Stimulated activated CD4-positive, alpha-beta T cell treated with anti-CD3 and anti-CD28 coated beads, Interleukin-4, amount 100 ng/mL, for 4 hours (primary cell): ENCODE measurements around the gene SCFD2.

Source experiments
- DNase-seq, 2 experiments: peaks; one replicate each; pipeline ENCODE4 v3.0.0-alpha.2; 2020

The SCFD2 gene

DNA sequence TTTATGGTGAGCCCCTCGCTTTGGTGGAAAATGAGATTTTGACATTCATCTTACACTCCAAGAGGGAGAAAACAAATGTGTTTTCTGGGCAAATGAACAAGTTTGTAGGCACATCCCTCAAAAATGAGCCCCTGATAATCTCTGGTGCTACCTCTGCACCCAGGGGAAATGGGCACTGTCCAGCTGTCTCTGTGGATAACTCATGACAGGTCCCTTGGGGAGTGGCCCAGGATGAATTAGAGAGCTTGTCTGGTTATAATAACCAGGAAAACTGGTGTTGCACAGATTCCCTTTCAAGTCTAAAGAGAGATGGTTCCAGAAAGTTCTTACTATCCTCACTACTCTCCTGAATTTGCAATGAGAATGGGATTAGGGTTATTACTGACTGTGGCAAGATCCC, 496.2 kb downstream of the SCFD2 start:
- DNase-seq, result no peak

DNA sequence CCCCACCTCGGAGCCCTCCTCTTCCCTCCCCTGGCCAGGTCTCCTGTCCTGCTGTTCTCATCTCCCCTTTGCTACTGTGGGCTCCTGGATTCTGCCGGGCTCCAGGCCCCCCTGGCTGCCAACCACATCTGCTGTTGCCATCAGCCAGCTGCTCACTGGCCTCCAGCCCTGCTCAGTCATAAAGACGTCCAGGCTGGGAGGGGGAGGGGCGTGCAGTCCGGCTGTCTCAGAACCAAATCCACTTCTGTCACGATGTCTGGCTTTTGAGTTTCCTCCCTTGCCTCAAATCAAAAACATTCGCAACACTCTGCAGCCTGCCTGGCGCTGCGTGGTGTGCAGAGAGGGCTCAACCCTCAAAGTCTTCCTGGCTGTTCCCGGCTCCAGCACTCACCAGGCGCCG, 496.7 kb downstream of the SCFD2 start:
- no peak for DNase-seq

DNA sequence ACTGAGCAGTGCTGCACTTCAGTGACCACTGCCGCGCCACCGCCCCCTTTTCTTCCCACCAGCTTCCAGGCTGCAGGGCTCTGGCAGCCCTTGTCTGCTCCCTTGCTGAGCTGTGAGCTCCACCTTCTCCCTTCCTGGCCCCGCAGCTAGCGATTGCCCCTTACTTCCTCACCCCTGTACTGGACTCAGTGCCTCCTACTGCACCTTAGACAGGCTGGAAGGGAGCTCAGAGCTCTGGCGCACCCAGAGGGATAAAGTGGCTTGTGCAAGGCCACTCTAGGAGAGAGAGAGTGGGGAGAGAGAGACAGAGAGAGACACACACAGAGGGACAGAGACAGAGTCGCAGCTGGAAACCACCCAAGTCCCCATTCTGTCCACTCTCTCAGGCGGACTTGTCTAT, 497.7 kb downstream of the SCFD2 start:
- no peak for DNase-seq

DNA sequence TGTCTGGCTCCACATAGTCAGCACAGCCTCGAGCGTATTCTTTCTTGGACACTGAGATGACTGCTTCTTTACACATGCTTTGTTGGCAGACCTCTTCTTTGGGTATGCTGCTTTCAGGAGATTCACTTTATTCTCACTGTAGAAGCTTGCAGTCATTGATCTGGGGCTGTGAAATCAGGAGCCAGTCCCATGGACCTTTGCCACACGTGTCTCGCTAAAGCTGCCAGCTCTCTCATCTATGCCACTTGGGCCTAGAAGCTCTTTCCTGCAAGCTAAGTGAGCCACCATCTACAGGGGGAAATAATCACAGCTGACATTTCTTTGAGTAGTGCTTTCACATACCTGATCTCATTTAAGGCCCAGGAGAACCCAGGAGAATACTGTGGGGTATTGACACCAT, 498.7 kb downstream of the SCFD2 start:
- no peak for DNase-seq

DNA sequence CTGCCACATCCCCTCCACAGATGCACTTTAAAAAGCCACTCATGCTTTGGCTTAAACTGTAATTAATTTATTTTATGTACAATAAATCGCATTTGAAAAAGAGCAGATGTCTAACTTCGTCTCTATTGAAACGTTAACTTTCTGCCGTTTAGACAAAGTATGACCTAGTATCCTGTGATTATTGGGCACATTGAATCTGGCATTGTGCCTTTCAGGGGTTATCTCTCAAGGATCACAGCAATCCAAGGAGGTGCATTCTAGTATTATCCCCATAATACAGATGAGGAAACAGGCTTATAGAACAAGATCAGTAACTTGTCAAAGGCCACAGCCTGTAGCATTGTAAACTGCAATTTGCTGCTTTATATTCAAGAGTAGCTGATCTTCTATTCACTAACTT, 499.1 kb downstream of the SCFD2 start:
- no peak for DNase-seq

DNA sequence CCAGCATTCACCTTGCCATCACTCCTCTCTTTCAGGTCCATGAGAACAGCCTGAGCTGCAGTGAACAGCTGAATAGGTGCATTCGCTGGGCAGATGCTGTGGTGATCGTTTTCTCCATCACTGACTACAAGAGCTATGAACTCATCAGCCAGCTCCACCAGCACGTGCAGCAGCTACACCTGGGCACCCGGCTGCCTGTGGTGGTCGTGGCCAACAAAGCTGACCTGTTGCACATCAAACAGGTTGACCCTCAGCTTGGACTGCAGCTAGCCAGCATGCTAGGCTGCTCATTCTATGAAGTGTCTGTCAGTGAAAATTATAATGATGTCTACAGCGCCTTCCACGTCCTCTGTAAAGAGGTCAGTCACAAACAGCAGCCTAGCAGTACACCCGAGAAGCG, 500.6 kb downstream of the SCFD2 start:
- no peak for DNase-seq

DNA sequence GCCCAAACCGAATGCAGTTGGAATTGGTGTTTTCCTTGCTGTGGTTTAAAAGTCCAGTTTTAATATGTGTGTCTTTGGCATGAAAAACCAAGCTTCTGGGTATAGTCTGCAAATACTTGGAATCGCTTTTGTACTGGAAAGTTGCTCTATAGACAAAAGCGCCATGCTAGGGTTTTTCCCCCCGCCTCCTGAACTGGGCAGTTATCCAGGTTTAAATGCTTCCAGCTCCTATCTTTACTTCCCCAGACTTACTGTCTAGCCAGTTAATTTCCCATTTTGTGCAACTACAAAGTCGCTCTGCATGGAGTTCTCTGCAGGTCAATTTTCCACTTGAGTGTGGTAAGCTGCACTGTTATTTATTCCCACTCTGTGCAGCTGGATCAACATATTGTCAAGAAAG, 501.1 kb downstream of the SCFD2 start:
- DNase-seq, result no peak

DNA sequence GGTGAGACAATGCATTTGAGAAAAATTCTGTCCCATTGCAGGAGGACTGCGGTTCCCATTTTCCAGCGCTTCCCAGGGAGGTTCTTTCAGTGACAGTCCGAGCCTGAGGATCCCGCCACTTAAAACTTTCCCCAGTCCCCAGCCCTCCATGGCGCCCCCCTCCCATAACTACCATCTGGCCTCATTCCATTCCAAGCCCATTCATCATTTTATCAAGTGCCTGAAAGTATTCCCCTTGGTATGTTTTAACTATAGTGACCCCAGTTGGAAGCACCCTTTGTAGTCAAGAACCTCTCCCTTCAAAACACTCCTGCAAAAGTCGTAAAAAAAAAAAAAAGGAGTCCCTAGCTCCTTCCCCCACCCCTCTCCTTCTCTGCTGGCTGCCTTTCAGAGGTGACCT, 502.5 kb downstream of the SCFD2 start:
- DNase-seq, result no peak

DNA sequence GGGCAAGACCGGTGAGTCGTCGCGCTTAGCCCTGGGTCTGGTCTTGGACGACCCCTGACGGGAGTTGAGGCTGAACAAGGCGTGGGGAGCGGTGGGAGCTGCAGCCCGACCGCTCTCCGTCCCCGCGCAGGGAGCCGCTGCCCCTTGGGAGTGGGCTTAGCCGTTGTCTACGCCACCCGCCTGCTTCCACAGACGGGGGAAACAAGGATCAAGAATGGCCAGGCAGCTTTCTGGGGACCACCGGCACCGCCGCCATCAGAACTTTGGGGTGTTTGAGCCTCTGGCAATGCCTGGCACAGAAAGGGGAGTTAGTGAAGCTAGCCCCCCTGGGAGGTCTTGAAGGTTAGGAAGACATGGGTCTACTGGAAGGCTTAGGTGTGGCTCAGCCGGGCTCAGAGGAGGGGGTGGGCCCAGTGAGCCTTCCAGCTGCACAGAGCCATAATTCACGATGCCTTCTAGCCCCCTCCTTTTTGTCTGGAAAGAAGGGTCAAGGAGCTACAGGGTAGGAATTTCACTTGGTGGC, 503.2 kb downstream of the SCFD2 start:
- DNase-seq, result no peak

DNA sequence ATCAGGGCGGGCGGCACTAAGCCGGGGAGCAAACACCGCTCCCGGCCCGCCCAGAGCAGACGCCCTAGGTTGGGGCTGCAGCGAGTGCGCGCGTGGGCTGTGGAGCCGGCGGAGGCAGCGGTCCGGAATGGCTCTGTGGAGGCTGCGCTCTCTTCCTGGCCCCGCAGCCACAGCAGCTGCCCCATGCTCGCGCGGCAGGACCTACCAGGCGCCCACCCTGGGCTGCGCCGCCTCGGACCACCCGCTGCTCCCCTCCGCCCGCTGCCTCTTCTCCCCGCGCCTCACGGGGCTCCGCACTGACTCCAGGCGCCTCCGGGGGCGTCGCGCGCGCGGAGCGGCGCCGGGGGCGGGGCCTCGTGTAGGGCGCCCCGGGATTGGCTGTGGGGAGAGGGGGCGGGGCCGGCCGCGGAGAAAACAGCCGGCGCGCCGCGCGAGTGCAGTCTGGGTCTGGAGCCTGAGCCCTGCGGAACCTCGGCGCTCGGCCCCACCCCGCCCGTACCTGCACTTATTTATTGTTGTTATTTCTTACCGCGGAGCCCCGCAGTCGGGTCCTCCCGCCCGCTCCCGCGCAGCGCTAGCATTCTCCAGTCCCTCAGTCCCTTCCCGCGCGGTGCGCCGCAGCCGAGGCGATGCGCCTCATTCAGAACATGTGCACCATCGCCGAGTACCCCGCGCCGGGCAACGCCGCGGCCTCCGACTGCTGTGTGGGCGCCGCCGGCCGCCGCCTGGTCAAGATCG, 503.8 kb downstream of the SCFD2 start, which contains the start of gene RASL11B:
RASL11B (plus strand) TSS at position 439 of the 738 bp plus-strand sequence; CDS start at position 630, 191 bp downstream.
- DNase-seq, result peak; percentile 79 to 87

DNA sequence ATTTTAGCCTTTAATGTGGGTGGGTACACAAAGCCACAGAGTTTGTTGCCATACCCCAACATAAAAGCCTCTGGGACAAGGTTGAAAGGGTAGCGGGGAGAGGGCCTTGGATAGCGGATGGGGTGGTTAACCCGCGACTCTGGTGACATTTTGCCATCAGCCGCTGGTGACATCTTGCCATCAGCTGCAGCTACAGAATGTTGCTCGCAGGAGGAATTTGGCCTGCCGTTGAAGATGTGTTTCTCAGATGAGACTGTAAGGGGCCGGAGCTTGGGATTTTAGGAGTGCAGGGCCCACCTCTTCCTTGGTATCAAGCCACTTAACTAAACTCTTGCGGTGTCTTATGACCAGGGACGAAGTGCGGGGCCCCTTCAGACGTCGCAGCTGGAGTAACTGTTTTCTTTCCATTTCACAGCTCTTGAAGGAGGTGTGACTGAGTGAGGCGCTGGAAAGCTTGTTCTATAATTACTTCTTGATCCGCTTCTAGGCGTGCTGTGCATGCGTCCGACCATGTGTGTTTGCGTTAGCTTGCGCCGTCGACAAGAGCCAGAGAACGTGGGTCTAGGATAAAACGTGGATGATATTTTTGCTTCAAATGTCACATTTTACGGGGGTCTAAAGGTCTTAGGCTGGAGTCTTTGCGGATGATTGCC, 504.6 kb downstream of the SCFD2 start:
- DNase-seq, result no peak

DNA sequence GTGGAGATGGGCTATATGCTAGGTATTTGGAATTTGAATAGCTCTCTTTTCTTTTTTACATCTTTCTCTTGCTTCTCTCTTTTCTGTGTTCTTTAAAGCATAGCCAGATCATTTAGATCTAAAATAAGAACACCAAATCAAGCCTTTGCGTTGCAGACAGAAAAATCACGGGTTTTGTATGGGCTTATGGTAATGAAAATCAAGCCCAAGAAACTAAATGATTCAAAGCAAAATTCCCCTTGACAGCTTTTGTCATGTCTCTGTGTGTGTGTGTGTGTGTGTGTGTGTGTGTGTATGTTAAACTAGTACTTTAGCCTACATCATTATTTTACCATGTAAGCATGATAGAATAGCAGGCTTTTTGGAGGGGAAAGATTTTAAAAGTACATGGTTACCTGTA, 505.5 kb downstream of the SCFD2 start:
- DNase-seq, result no peak

DNA sequence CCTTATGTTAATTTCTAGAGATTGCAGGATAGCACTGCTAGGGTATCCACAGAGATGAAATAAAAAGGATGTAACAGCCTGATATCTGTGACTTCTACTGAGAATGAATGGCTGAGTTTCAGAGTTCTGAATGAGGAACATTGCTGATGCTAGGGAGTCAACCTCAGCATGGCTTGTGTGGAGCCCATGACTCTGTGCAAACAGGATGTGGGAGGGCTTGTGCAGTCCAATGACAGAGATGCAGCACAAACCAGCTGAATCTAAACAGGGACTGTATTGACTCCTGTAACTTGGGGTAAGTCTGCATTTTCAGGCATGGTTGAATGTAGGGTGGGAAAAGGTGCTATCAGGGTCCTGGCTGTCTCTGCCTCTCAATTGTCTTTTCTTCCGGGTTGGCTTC, 509.1 kb downstream of the SCFD2 start:
- DNase-seq, result no peak

DNA sequence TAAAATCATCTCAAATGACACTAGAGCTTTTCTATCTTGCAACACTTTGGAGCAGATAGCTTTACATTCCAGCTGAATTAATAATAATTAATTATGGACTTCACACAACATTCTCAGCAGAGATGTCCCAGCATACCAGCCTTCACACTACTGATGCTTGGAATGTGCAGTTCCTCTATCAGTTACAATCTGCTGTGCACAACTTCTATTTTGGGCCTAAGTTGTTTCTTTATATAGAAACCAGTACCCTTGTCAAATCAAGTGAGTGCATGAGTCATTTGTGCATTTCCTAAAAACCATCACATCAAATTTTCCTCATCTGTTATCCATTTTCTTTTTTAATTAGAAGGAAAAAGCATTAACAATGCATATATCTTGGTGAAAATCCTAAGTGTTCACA, 512.5 kb downstream of the SCFD2 start:
- DNase-seq, result no peak

DNA sequence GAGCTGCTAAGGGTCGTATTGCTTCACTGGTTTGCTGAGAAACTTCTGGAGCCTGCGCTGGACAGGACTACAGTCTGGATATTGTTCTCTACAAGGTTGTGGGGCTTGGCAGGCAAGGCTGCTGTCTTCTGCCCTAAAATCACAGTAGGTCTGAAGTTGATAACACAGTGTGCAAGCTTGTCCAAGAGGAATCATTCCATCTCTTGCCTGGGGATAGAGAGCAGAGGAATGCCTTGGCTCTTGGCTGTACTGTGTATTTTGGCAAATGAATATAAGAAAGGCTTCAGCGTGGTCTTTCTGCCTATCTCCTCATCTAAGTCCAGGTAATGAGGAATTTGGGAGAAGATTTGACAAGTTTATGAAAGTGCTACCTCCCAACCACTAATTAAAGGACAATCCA, 513.1 kb downstream of the SCFD2 start:
- DNase-seq, result no peak

DNA sequence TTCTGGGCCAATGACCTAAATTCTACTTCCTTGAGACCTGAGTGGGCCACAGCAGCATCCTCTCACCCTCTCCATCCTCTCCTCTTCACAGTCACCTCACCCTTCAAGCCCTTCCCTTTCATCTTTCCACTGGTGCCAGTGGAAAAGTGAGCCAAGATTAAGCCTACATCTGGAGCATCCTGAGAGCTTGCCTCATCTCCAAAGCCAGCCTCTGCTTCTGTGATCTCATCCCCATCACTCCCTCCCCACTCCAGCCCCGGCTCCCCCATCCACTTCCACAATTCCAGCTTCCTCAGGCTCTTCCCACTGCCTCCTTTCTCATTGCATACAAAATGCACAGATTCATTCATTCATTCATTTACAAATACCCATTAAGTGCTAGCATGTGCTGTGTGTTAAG, 513.8 kb downstream of the SCFD2 start:
- DNase-seq, result no peak

DNA sequence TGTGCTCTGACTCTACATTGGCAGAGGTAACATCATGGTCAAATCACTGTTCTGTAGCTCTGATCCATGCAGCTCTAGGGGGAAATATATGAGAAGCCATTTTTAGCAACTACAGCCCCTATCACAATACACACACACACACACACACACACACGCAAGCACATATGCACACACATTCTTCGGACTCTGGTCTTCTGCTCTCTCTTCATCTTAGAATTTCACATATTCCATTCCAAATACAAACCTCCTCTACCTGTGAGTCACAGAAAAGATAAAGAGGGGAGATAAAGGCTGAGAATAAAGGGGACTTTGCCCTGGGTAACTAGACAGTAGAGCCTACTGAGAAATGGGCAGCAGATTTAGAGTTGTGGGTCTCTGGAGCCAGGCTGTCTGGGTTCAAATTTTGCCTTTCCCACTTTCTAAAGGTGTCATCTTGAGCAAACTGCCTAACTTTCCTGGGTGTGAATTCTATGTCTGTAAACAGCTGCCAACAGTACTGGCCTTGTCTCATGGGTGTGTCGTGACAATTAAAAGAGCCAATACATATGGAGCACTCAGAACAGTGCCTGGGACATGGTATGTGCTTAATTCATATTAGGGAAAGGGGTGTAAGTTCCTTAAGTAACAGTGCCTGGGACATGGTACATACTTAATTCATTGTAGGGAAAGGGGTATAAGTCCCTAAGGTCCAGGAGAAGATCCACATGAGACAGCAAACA, 515.3 kb downstream of the SCFD2 start:
- no peak for DNase-seq

DNA sequence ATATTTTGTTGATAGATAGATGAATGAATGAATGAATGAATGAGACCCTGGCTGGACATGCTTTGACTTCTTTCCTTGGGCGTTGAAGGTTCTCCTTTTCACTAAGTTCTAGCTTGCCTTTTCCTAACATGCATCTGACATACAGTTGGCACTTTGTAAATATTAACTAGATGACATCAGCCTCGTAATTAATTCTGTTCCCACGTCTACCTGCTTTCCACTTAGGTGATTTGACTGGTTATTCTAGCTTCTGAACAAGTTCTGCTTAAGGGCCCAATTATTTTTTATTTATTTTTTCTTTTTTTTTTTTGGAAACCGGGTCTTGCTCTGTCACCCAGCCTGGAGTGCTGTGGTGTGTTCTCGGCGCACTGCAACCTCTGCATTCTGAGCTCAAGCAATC, 517.6 kb downstream of the SCFD2 start:
- DNase-seq, result no peak

DNA sequence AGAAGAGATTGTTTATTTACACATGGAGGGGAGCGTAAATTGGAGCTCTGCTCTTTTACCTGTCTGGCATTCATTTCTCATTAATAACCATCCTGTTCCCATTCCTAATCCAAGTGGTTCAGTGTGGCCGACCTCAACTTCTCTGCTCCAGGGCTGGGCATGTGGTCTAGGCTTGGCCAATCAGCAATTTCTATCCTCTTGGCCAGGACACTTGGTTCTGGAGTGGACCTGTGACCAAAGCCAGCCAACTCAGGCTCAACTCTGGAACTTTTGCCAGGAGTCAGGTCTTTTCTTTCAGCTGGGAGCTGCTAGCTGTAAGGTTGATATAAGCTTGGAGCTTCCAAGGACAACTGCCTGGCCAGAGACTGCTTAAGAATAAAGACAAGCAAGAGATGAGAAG, 519.4 kb downstream of the SCFD2 start:
- no peak for DNase-seq

DNA sequence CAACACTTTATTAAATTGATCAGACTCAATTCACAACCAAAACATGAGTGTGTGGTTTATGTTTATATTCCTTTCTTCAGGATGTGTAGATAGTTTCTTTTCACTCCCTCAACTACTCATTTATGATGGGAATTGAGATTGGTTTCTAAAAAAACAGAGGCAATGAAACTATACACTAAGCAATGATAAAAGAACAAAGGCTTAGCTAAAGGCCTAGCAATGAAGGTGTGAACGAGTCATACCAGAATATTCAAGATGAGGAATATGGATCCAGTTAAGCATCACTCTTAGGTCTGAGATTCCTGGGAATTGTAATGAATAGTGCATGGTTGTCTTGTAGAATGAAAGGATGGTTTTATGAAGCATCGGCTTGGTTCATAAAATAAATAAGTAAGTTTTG, 521.3 kb downstream of the SCFD2 start:
- DNase-seq, result no peak

DNA sequence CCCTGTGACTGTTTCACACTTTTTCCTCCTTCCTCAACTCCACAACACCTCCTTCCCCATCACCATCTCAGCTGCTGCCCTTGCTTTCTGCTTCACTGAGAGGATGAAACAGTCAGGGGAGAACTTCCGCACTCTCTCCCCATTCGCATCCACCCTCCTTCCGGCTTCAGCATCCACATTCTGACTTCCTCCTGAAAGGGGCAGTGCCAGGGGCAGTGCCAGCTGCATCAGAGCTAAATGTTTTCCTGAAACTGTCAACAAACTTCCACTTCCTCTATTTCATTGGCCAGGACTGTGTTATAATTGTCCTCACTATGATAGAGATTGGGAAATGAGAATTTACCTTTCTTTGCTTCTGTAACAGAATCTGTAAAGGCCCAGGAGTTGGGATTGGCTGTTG, 521.9 kb downstream of the SCFD2 start:
- DNase-seq, result no peak

DNA sequence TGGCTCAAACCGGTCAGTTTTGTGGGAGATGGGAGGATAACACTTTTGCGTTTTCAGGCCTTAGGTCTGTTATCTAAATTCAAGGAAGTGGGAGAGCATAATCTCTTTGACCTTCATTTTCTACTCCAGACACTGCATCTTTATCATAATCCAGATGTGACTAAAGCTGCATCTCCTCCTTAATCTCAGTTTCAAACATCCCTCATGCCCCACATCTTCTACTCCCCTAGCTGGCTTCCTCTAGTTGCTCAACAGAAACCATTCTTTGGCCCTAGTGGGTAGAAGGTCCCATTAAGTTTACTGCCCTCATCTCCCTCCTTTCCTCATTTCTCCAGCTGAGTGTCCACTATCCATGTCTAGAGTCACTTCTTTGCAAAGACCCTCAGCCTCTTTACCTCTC, 522.5 kb downstream of the SCFD2 start:
- no peak for DNase-seq

DNA sequence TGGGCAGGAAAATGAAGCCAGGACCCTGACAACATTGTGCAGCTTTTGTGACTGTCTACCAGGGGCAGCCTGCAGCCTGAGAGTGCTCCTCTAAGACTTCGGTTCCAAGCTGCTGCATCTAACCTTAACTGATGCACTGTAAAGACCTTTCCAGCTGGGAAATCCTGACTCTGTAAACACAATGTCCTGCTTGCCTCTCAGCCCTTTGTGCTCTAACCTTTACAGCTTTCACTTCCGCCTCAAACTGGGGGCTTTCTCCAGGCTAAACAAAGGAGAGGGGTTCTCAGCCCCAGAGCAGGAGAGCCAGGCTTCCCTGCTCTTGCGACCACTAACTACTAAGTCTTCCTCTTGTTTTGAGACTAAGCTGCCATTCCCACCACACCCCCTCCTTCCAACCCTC, 523.1 kb downstream of the SCFD2 start:
- DNase-seq, result no peak
